Tibial nerve (tissue), 4 donors: ENCODE data around the gene KRTAP12-4. TPM values are rescaled to one million over a fixed set of nuclear protein-coding genes. Genes with fewer than 3 reads are reported as not detected.

Experiments
- DNase-seq, 2 donors: peaks; one replicate each; pipeline ENCODE4 v3.0.0-alpha.2; 2019; ENCODE audit warnings: low spot score in 2 of 2
- H3K27ac ChIP-seq, 4 donors: fragments of 200-600 bp; sonication (generic) in 3 of 4; one replicate each; pipeline ENCODE4 v1.5.1; 2017 to 2019; ENCODE audit warnings: mild to moderate bottlenecking in 1 of 4
- H3K27me3 ChIP-seq, 2 donors: fragments of 200-600 bp; sonication (generic) in 1 of 2; one replicate each; pipeline versions ENCODE4 v1.5.1 to v1.6.0; 2017 to 2019
- H3K36me3 ChIP-seq, 3 donors: fragments of 200-600 bp; sonication (generic); one replicate each; pipeline ENCODE4 v1.5.1; 2018 to 2019
- H3K4me1 ChIP-seq, 4 donors: fragments of 200-600 bp; sonication (generic) in 3 of 4; one replicate each; pipeline ENCODE4 v1.5.1; 2017 to 2019
- H3K4me3 ChIP-seq, 4 donors: fragments of 200-600 bp; sonication (generic) in 3 of 4; one replicate each; pipeline ENCODE4 v1.5.1; 2017 to 2019; ENCODE audit warnings: mild to moderate bottlenecking in 1 of 4, moderate library complexity in 1 of 4
- H3K9me3 ChIP-seq, 4 donors: fragments of 200-600 bp; sonication (generic) in 3 of 4; one replicate each; pipeline ENCODE4 v1.5.1; 2017 to 2019
- CTCF ChIP-seq, 5 experiments: fragments of 200-600 bp in 3 of 5; fragments of 450-650 bp in 2 of 5; sonication (generic) in 3 of 5; IDR thresholded peaks; one replicate each; pipeline ENCODE4 v1.5.1; 2016 to 2019; ENCODE audit warnings: antibody characterized with exemption in 5 of 5, mild to moderate bottlenecking in 3 of 5, moderate library complexity in 2 of 5
- EP300 ChIP-seq, 2 donors: sonication (generic); formaldehyde crosslinking; IDR thresholded peaks; one replicate each; pipeline ENCODE4 v1.6.1; 2017; ENCODE audit warnings: antibody characterized with exemption in 2 of 2, mild to moderate bottlenecking in 1 of 2
- POLR2A ChIP-seq, 2 donors: fragments of 450-650 bp; IDR thresholded peaks; one replicate each; pipeline ENCODE4 v1.6.1; 2017; ENCODE audit warnings: antibody characterized with exemption in 2 of 2, mild to moderate bottlenecking in 2 of 2, moderate library complexity in 2 of 2
- WGBS, 2 donors: methylation state at CpG; one replicate each; pipeline ENCODE4 v1.1.5; 2018; 5-methylcytosine and 5-hydroxymethylcytosine counted together
- total RNA-seq, 4 donors: library from RNA; depleted of rRNA; stranded (reverse); fragments of >200 nt; gene quantifications; one replicate each; pipeline ENCODE4 v1.1.0, GENCODE V29; 2016

Gene KRTAP12-4
- total RNA-seq, 4 donors from 2014 or later = not detected

- H3K4me1 ChIP-seq = no peaks in the 10 kb centered on the region
- TF ChIP-seq CTCF (IDR thresholded peaks at IDR 0.05) = no peak
- no peak for TF ChIP-seq POLR2A (IDR thresholded peaks at IDR 0.05)
- TF ChIP-seq EP300 (IDR thresholded peaks at IDR 0.05) = no peak
- H3K36me3 ChIP-seq = no peaks in the 10 kb centered on the region
- no peak within 1 kb of the TSS for H3K4me3 ChIP-seq
- H3K27ac ChIP-seq = no peak within 1 kb of the TSS
- H3K9me3 ChIP-seq = peaks cover 0 to 4% (median 0%) of the 10 kb centered on the region in 4 donors
- DNase-seq = no peak
- WGBS, 2 donors = 75 to 81% methylated on average over 13 to 23 of the region's 23 CpGs
- H3K27me3 ChIP-seq = peaks cover 0 to 16% of the 10 kb centered on the region in 2 donors
Observed at GRCh38 chr21:44681861-44682579, 27.6 kb upstream of the KRTAP12-4 start, which contains the start of gene KRTAP12-1. Gene KRTAP12-1 (minus strand): TSS chr21:44682163. CDS start chr21:44682123, 40 bp downstream.

GRCh38 chr21:44681152-44681551 lies 26.7 kb upstream of the KRTAP12-4 start:
- TF ChIP-seq CTCF (IDR thresholded peaks at IDR 0.05) (no peak), EP300 (IDR thresholded peaks at IDR 0.05) (no peak), POLR2A (IDR thresholded peaks at IDR 0.05) (no peak)
- Histone ChIP-seq H3K9me3 (peaks cover 0 to 4% (median 0%) of the 10 kb centered on the region in 4 donors), H3K4me1 (no peaks in the 10 kb centered on the region), H3K36me3 (no peaks in the 10 kb centered on the region), H3K27me3 (peaks cover 0 to 7% of the 10 kb centered on the region in 2 donors), H3K4me3 (no peak overlapping the region), H3K27ac (no peak overlapping the region)
- DNase-seq = no peak
- WGBS, 2 donors = 63 to 91% methylated on average over 11 of the region's 11 CpGs

- no peaks in the 10 kb centered on the region for H3K36me3 ChIP-seq
- no peaks in the 10 kb centered on the region for H3K27me3 ChIP-seq
- no peak overlapping the region for H3K27ac ChIP-seq
- TF ChIP-seq POLR2A (IDR thresholded peaks at IDR 0.05) = no peak
- TF ChIP-seq CTCF (IDR thresholded peaks at IDR 0.05) = no peak
- TF ChIP-seq EP300 (IDR thresholded peaks at IDR 0.05) = no peak
- no peaks in the 10 kb centered on the region for H3K4me1 ChIP-seq
- WGBS, 2 donors = 94% methylated on average over 13 of the region's 13 CpGs
- H3K9me3 ChIP-seq = peaks cover 0 to 16% (median 3%) of the 10 kb centered on the region in 4 donors
- DNase-seq = no peak
- H3K4me3 ChIP-seq = no peak overlapping the region
Observed at GRCh38 chr21:44677881-44678280, 23.4 kb upstream of the KRTAP12-4 start.

- Histone ChIP-seq H3K27me3 (no peaks in the 10 kb centered on the region), H3K4me3 (no peak overlapping the region), H3K9me3 (peaks cover 0 to 55% (median 8%) of the 10 kb centered on the region in 4 donors), H3K36me3 (no peaks in the 10 kb centered on the region), H3K4me1 (no peaks in the 10 kb centered on the region), H3K27ac (no peak overlapping the region)
- TF ChIP-seq CTCF (IDR thresholded peaks at IDR 0.05) = no peak
- no peak for TF ChIP-seq POLR2A (IDR thresholded peaks at IDR 0.05)
- no peak for TF ChIP-seq EP300 (IDR thresholded peaks at IDR 0.05)
- 92% methylated on average over 1 of the region's 1 CpG for WGBS, 2 donors
- no peak for DNase-seq
Observed at GRCh38 chr21:44671911-44672310, 17.5 kb upstream of the KRTAP12-4 start.

- Histone ChIP-seq H3K9me3 (peaks cover 0 to 55% (median 8%) of the 10 kb centered on the region in 4 donors), H3K4me1 (no peaks in the 10 kb centered on the region), H3K27ac (no peak overlapping the region), H3K27me3 (no peaks in the 10 kb centered on the region), H3K4me3 (no peak overlapping the region), H3K36me3 (no peaks in the 10 kb centered on the region)
- TF ChIP-seq EP300 (IDR thresholded peaks at IDR 0.05) (no peak), CTCF (IDR thresholded peaks at IDR 0.05) (no peak), POLR2A (IDR thresholded peaks at IDR 0.05) (no peak)
- no peak for DNase-seq
- WGBS, 2 donors = 80 to 91% methylated on average over 3 of the region's 3 CpGs
Observed at GRCh38 chr21:44670642-44671432, 16.4 kb upstream of the KRTAP12-4 start.
